HL-60 (cell line): ENCODE measurements around the gene SIVA1.

Source experiments
- DNase-seq, 2 experiments: peaks; one replicate each; pipeline ENCODE4 v3.0.0-alpha.2; 2010 to 2020; ENCODE audit warnings: low read depth in 1 of 2, low spot score in 1 of 2
- H3K27ac ChIP-seq: fragments of 250-450 bp; sonication (Bioruptor Pico); replicated peaks from 2 replicates; pipeline ENCODE4 v1.5.1; 2020; ENCODE audit warnings: mild to moderate bottlenecking, moderate library complexity
- H3K27me3 ChIP-seq: fragments of 250-450 bp; sonication (Bioruptor Pico); 2 replicates; pipeline ENCODE4 v1.5.1; 2021; ENCODE audit warnings: mild to moderate bottlenecking, moderate library complexity; ENCODE audit not compliant: insufficient read depth, poor library complexity, severe bottlenecking
- H3K4me3 ChIP-seq: replicated peaks from 2 replicates; pipeline ENCODE4 v1.5.1; 2011; ENCODE audit warnings: mild to moderate bottlenecking, control low read depth, low read length; ENCODE audit not compliant: insufficient read depth
- CTCF ChIP-seq: IDR thresholded peaks from one replicate; pipeline ENCODE4 v1.5.1; 2011; ENCODE audit warnings: low read length, control low read depth, inconsistent platforms; ENCODE audit not compliant: insufficient read depth
- GABPA ChIP-seq: IDR thresholded peaks from 2 replicates; pipeline ENCODE4 v1.6.1; 2012; ENCODE audit warnings: low read depth
- POLR2AphosphoS5 ChIP-seq: IDR thresholded peaks from 2 replicates; pipeline ENCODE4 v1.6.1; 2012; ENCODE audit warnings: low read depth
- REST ChIP-seq: IDR thresholded peaks from 2 replicates; pipeline ENCODE4 v1.6.1; 2012; ENCODE audit warnings: low read depth; ENCODE audit not compliant: insufficient replicate concordance
- SPI1 ChIP-seq: IDR thresholded peaks from 2 replicates; pipeline ENCODE4 v1.6.1; 2012; ENCODE audit warnings: low read depth, mild to moderate bottlenecking, borderline replicate concordance

SIVA1 gene

DNA sequence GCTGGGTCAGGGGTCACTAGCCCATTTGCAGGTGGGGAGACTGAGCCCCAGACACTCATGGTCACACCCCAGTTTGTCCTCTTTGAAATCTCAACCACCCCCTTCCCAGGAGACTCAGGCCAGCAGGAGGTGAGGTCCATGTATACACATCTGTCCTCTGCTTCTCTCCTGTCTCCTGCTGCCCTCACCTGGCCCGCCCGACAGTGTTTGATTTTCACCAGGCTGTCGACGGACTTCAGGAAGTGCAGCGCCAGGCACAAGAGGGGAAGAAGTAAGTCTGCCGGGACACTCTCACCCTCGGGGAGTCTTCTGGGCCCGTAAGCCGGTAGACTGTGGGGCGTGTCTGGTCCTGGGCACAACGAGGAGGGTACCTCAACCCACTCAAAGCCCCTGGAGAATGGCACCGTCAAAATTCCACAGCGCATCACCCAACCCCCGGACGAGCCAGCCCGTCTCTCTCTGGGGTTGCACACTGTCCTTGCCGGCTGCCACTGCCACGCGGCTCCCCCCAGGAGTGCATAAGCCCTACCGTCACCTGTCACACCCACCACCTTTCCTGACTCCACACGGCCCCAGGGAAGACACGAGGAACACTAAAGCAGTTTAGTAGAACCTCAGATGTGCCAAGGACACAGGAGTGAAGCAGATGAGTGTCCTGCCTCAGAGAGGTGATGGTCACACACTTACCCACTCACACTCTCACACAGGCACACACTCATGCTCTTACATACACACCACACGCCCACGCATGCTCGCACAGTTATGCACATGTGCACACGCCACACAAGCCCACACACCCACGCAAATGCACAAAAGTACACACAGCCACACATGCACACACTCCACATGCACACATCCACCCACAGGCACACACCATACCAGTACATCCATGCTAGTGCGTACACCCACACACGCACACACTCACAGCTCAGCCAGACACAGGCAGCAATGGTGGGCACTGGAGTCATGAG is 13.1 kb upstream of the SIVA1 start:
- no peak for DNase-seq
- H3K4me3 ChIP-seq = no peak overlapping the region
- no peak overlapping the region for H3K27ac ChIP-seq
- TF ChIP-seq REST (no peak), CTCF (no peak), GABPA (no peak), POLR2AphosphoS5 (no peak), SPI1 (no peak)
- no peaks in the 10 kb centered on the region for H3K27me3 ChIP-seq

- no peak overlapping the region for H3K27ac ChIP-seq
- H3K4me3 ChIP-seq = no peak overlapping the region
- H3K27me3 ChIP-seq = no peaks in the 10 kb centered on the region
- DNase-seq = no peak
- TF ChIP-seq SPI1 (no peak), CTCF (no peak), GABPA (no peak), POLR2AphosphoS5 (no peak)
These were observed 11.7 kb upstream of the SIVA1 start for GRCh38 chr14:104741108-104741802.

- H3K4me3 ChIP-seq = no peak overlapping the region
- no peak for DNase-seq
- H3K27me3 ChIP-seq = no peaks in the 10 kb centered on the region
- TF ChIP-seq POLR2AphosphoS5 = no peak
- TF ChIP-seq CTCF = no peak
- H3K27ac ChIP-seq = no peak overlapping the region
These were observed 11.1 kb upstream of the SIVA1 start for GRCh38 chr14:104741803-104742251.

- no peak overlapping the region for H3K27ac ChIP-seq
- TF ChIP-seq REST = no peak
- no peak for TF ChIP-seq CTCF
- TF ChIP-seq GABPA = no peak
- no peak for TF ChIP-seq POLR2AphosphoS5
- TF ChIP-seq SPI1 = no peak
- H3K4me3 ChIP-seq = no peak overlapping the region
- no peak for DNase-seq
- H3K27me3 ChIP-seq = no peaks in the 10 kb centered on the region
These were observed 10.1 kb upstream of the SIVA1 start for GRCh38 chr14:104742586-104743455.
